Activated naive CD8-positive, alpha-beta T cell (primary cell): Measurements from ENCODE around the gene GPR37L1.
"Not testable (repeated sequence)": the region's sequence is repeated elsewhere in the genome, so short reads cannot be mapped to it uniquely, and the experiment has no call there.

Experiments
- H3K27ac Mint-ChIP-seq: one replicate; pipeline ENCODE4 v1.8.0; 2021; ENCODE audit warnings: mixed read lengths
- H3K27me3 Mint-ChIP-seq: one replicate; pipeline ENCODE4 v1.8.0; 2021; ENCODE audit warnings: mixed read lengths
- H3K36me3 Mint-ChIP-seq: one replicate; pipeline ENCODE4 v1.8.0; 2021; ENCODE audit warnings: mixed read lengths
- H3K4me1 Mint-ChIP-seq: one replicate; pipeline ENCODE4 v1.8.0; 2021; ENCODE audit warnings: low read depth, mixed read lengths
- H3K4me3 Mint-ChIP-seq: one replicate; pipeline ENCODE4 v1.8.0; 2021; ENCODE audit warnings: mild to moderate bottlenecking, mixed read lengths
- H3K9me3 Mint-ChIP-seq: one replicate; pipeline ENCODE4 v1.8.0; 2021; ENCODE audit warnings: low read depth, mixed read lengths

Gene GPR37L1

GRCh38 chr1:202179828-202180750 lies 57.4 kb downstream of the GPR37L1 start:
- Mint-ChIP-seq H3K36me3 (no peaks in the 10 kb centered on the region), H3K4me1 (peaks cover 12% of the 10 kb centered on the region), H3K27ac (no peak overlapping the region), H3K27me3 (no peaks in the 10 kb centered on the region), H3K4me3 (no peak overlapping the region), H3K9me3 (no peaks in the 10 kb centered on the region)

GRCh38 chr1:202180751-202181139 lies 58.0 kb downstream of the GPR37L1 start:
- not testable (repeated sequence) for H3K36me3 Mint-ChIP-seq, H3K27me3 Mint-ChIP-seq, H3K4me3 Mint-ChIP-seq, H3K9me3 Mint-ChIP-seq, H3K27ac Mint-ChIP-seq
- peaks cover 12% of the 10 kb centered on the region for H3K4me1 Mint-ChIP-seq

- Mint-ChIP-seq H3K9me3 (no peaks in the 10 kb centered on the region), H3K36me3 (no peaks in the 10 kb centered on the region), H3K4me1 (peaks cover 12% of the 10 kb centered on the region), H3K4me3 (no peak overlapping the region), H3K27me3 (no peaks in the 10 kb centered on the region), H3K27ac (no peak overlapping the region)
These were observed 58.9 kb downstream of the GPR37L1 start for GRCh38 chr1:202181586-202181985.

GRCh38 chr1:202182040-202182877 lies 59.5 kb downstream of the GPR37L1 start:
- H3K27ac Mint-ChIP-seq = no peak overlapping the region
- H3K4me3 Mint-ChIP-seq = no peak overlapping the region
- H3K4me1 Mint-ChIP-seq = peaks cover 12% of the 10 kb centered on the region
- H3K27me3 Mint-ChIP-seq = peaks cover 2% of the 10 kb centered on the region
- H3K9me3 Mint-ChIP-seq = no peaks in the 10 kb centered on the region
- no peaks in the 10 kb centered on the region for H3K36me3 Mint-ChIP-seq
